HepG2 (cell line): ENCODE results near the gene CDK18. TPM values are rescaled to one million over a fixed set of nuclear protein-coding genes. Genes with fewer than 3 reads are reported as not detected.

Experiments used
- ATAD3A ChIP-seq: sonication (generic); formaldehyde crosslinking; IDR thresholded peaks from 2 replicates; pipeline ENCODE4 v1.4.0; 2020; ENCODE audit warnings: missing genetic modification reagents
- CREB3 ChIP-seq: sonication (generic); formaldehyde crosslinking; IDR thresholded peaks from 2 replicates; pipeline ENCODE4 v1.5.0; 2020; ENCODE audit warnings: missing genetic modification reagents
- MIXL1 ChIP-seq: IDR thresholded peaks from 2 replicates; pipeline ENCODE4 v1.6.1; 2016
- RFXANK ChIP-seq: IDR thresholded peaks from 2 replicates; pipeline ENCODE4 v1.6.1; 2016
- SOX13 ChIP-seq, 3 experiments: fragments of 450-650 bp in 1 of 3; sonication (generic) in 1 of 3; formaldehyde crosslinking in 1 of 3; IDR thresholded peaks in 2 of 3; conservative IDR thresholded peaks in 1 of 3; 2 replicates each; pipeline versions ENCODE4 v1.5.0 to v1.6.1; 2016 to 2020; ENCODE audit warnings: antibody characterized with exemption in 1 of 3, mild to moderate bottlenecking in 1 of 3, missing compliant biosample characterization in 1 of 3, missing genetic modification reagents in 1 of 3, moderate library complexity in 1 of 3
- ZNF331 ChIP-seq: sonication (generic); formaldehyde crosslinking; IDR thresholded peaks from 2 replicates; pipeline ENCODE4 v1.4.0; 2020; ENCODE audit warnings: missing genetic modification reagents
- ZNF451 ChIP-seq: sonication (generic); formaldehyde crosslinking; IDR thresholded peaks from 2 replicates; pipeline ENCODE4 v1.5.0; 2020; ENCODE audit warnings: mild to moderate bottlenecking, missing genetic modification reagents
- ZNF496 ChIP-seq: sonication (generic); formaldehyde crosslinking; IDR thresholded peaks from 2 replicates; pipeline ENCODE4 v1.8.1; 2023; ENCODE audit warnings: mild to moderate bottlenecking, moderate library complexity, missing genetic modification reagents; ENCODE audit not compliant: insufficient replicate concordance
- ZNF670 ChIP-seq: sonication (generic); formaldehyde crosslinking; IDR thresholded peaks from 2 replicates; pipeline ENCODE4 v1.8.0; 2022; ENCODE audit warnings: mild to moderate bottlenecking, missing genetic modification reagents, borderline replicate concordance
- ZSCAN5A ChIP-seq: sonication (generic); formaldehyde crosslinking; IDR thresholded peaks from 2 replicates; pipeline ENCODE4 v1.8.0; 2022; ENCODE audit warnings: mild to moderate bottlenecking, missing genetic modification reagents, borderline replicate concordance
- ZZZ3 ChIP-seq: sonication (generic); formaldehyde crosslinking; IDR thresholded peaks from 2 replicates; pipeline ENCODE4 v1.4.0; 2020; ENCODE audit warnings: missing genetic modification reagents, mild to moderate bottlenecking, borderline replicate concordance
- polyA plus RNA-seq, 8 experiments: library from polyadenylated mRNA; depleted of rRNA in 3 of 8; stranded (reverse) in 7 of 8; unstranded in 1 of 8; fragments of >200 nt; fragmentation: Illumina TruSeq in 4 of 8; extraction: Trizol in 4 of 8; gene quantifications; 2 replicates each; pipeline versions ENCODE4 v1.2.1 to v1.2.3, GENCODE V29; 2011 to 2016; ENCODE audit warnings: low read depth in 4 of 8, missing spikeins in 1 of 8, mixed read lengths in 1 of 8; ENCODE audit not compliant: insufficient read depth in 1 of 8
- total RNA-seq, 5 experiments: library from RNA; depleted of rRNA; stranded (reverse); fragments of >200 nt; fragmentation: Illumina TruSeq; extraction: Trizol; gene quantifications; 2 replicates each; pipeline ENCODE4 v1.2.3, GENCODE V29; 2016; ENCODE audit warnings: low read depth in 1 of 5
- TF ChIP-seq, protein P1 (sequence below): sonication (generic); formaldehyde crosslinking; IDR thresholded peaks from 2 replicates; pipeline ENCODE4 v1.4.0; 2020; ENCODE audit warnings: mild to moderate bottlenecking, missing genetic modification reagents, borderline replicate concordance
- TF ChIP-seq, protein P2 (sequence below), 2 experiments: sonication (generic) in 1 of 2; formaldehyde crosslinking in 1 of 2; IDR thresholded peaks; 2 replicates each; pipeline versions ENCODE4 v1.6.1 to v1.9.0; 2014 to 2022; ENCODE audit warnings: antibody characterized with exemption in 1 of 2, borderline replicate concordance in 1 of 2, inconsistent platforms in 1 of 2, low read depth in 1 of 2, missing genetic modification reagents in 1 of 2

Gene CDK18
- total and polyA plus RNA-seq, 2 of the 13 experiments (the other 11 are each of a cell fraction or from before 2014, with no cell fraction given), result 6.4 to 38.8 TPM

DNA sequence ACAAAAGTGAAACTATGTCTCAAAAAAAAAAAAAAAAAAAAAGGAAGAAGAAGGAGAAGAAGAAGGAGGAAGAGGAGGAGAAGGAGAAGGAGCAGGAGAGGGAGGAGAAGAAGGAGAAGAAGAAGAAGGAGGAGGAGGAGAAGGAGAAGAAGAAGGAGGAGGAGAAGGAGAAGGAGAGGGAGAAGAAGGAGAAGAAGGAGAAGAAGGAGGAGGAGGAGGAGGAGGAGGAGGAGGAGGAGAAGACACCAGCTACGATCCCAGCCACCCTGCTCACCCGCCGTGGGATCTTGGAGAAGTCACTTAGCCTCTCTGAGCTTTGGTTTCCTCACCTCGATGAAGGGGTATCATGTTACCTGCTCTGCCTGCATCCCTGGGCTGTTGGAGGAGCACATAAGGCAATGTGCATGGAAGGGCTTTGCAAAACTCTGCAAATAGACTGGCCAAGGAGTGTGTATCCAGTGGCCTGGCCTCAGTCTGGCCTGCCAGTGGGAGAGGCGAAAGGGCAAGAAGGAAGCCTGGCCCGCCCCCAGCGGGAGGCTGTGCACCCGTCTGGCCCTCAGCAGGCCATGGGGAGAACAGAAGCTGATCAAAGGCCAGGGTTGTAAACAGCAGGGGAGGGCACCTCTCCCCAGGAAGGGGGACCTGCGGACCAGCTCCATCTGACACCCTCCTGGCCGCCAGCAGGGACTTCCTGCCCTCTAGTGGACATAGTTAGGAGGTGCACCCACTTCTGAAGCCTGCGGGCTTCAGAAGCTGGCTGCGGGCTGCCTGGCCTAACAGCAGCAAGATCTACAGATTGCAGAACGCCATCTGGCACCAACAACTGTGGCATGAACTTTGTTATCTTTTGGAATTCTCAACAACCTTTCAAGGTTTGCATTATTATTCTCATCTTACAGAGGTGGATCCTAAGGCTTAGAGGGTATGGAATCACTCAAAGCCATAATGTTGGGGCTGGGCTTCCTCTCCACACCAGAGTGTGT lies 19.2 kb upstream of the CDK18 start (continued):
- TF ChIP-seq, protein P1, sequence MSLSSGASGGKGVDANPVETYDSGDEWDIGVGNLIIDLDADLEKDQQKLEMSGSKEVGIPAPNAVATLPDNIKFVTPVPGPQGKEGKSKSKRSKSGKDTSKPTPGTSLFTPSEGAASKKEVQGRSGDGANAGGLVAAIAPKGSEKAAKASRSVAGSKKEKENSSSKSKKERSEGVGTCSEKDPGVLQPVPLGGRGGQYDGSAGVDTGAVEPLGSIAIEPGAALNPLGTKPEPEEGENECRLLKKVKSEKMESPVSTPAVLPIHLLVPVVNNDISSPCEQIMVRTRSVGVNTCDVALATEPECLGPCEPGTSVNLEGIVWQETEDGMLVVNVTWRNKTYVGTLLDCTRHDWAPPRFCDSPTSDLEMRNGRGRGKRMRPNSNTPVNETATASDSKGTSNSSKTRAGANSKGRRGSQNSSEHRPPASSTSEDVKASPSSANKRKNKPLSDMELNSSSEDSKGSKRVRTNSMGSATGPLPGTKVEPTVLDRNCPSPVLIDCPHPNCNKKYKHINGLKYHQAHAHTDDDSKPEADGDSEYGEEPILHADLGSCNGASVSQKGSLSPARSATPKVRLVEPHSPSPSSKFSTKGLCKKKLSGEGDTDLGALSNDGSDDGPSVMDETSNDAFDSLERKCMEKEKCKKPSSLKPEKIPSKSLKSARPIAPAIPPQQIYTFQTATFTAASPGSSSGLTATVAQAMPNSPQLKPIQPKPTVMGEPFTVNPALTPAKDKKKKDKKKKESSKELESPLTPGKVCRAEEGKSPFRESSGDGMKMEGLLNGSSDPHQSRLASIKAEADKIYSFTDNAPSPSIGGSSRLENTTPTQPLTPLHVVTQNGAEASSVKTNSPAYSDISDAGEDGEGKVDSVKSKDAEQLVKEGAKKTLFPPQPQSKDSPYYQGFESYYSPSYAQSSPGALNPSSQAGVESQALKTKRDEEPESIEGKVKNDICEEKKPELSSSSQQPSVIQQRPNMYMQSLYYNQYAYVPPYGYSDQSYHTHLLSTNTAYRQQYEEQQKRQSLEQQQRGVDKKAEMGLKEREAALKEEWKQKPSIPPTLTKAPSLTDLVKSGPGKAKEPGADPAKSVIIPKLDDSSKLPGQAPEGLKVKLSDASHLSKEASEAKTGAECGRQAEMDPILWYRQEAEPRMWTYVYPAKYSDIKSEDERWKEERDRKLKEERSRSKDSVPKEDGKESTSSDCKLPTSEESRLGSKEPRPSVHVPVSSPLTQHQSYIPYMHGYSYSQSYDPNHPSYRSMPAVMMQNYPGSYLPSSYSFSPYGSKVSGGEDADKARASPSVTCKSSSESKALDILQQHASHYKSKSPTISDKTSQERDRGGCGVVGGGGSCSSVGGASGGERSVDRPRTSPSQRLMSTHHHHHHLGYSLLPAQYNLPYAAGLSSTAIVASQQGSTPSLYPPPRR (CRISPR knock-in tag), result peak; percentile 70; the same call in 1 of the 2 replicates
- TF ChIP-seq CREB3 (CRISPR knock-in tag) (no peak), ZNF496 (CRISPR knock-in tag) (no peak), RFXANK (CRISPR knock-in tag) (no peak), ZSCAN5A (CRISPR knock-in tag) (no peak), ZNF451 (CRISPR knock-in tag) (no peak), SOX13 (IDR thresholded peaks at IDR 0.05) (no peak), SOX13 (CRISPR knock-in tag; conservative IDR thresholded peaks at IDR 0.05 in 1 of 2, IDR thresholded peaks at IDR 0.05 in 1 of 2) (peak in 1 of 2 experiments; percentile 58; a peak in 1 of 4 replicates), MIXL1 (peak; percentile 81), ZNF670 (CRISPR knock-in tag) (peak; percentile 71), ZNF331 (peak; percentile 79), ATAD3A (CRISPR knock-in tag) (no peak), ZZZ3 (CRISPR knock-in tag) (no peak)
- TF ChIP-seq, protein P2, sequence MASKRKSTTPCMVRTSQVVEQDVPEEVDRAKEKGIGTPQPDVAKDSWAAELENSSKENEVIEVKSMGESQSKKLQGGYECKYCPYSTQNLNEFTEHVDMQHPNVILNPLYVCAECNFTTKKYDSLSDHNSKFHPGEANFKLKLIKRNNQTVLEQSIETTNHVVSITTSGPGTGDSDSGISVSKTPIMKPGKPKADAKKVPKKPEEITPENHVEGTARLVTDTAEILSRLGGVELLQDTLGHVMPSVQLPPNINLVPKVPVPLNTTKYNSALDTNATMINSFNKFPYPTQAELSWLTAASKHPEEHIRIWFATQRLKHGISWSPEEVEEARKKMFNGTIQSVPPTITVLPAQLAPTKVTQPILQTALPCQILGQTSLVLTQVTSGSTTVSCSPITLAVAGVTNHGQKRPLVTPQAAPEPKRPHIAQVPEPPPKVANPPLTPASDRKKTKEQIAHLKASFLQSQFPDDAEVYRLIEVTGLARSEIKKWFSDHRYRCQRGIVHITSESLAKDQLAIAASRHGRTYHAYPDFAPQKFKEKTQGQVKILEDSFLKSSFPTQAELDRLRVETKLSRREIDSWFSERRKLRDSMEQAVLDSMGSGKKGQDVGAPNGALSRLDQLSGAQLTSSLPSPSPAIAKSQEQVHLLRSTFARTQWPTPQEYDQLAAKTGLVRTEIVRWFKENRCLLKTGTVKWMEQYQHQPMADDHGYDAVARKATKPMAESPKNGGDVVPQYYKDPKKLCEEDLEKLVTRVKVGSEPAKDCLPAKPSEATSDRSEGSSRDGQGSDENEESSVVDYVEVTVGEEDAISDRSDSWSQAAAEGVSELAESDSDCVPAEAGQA (IDR thresholded peaks at IDR 0.05; ENCODE audit: low read depth), result no peak
- TF ChIP-seq, protein P2 (CRISPR knock-in tag; IDR thresholded peaks at IDR 0.05; ENCODE audit: borderline replicate concordance), result no peak
